CD4-positive, alpha-beta T cell (primary cell): ENCODE data around the gene CCDC150. TPM values are rescaled to one million over a fixed set of nuclear protein-coding genes. Genes with fewer than 3 reads are reported as not detected.

Experiments
- ATAC-seq: fragments of 200-7000 bp; cut with Tn5 transposase; one replicate; pipeline ENCODE4 v1.10.0; 2022; ENCODE audit warnings: mild to moderate bottlenecking; ENCODE audit not compliant: poor library complexity
- CTCF ChIA-PET: fragments of 350-600 bp; sonication (Branson Sonifier 250); formaldehyde crosslinking; loops from one replicate; lab custom pipeline; 2021; ENCODE audit warnings: antibody characterized with exemption, inconsistent platforms; lab: Charles Lee
- POLR2A ChIA-PET: fragments of 350-600 bp; sonication (Branson Sonifier 250); formaldehyde crosslinking; loops from one replicate; lab custom pipeline; 2021; ENCODE audit warnings: antibody characterized with exemption, inconsistent platforms; lab: Charles Lee
- DNase-seq, 14 experiments: peaks; one replicate each; pipeline ENCODE4 v3.0.0-alpha.2; 2013 to 2020; ENCODE audit warnings: mixed read lengths in 2 of 14
- H3K27ac ChIP-seq, 2 donors: one replicate each; pipeline versions ENCODE4 v1.5.1 to v1.7.0; 2013; ENCODE audit warnings: low read length in 2 of 2, low read depth in 1 of 2, mild to moderate bottlenecking in 1 of 2
- H3K27me3 ChIP-seq, 2 experiments: 1 replicate in 1 of 2; 2 replicates in 1 of 2; pipeline versions ENCODE4 v1.6.1 to v1.7.0; 2013; ENCODE audit warnings: low read length in 2 of 2, control low read depth in 1 of 2, mild to moderate bottlenecking in 1 of 2, moderate library complexity in 1 of 2; ENCODE audit not compliant: insufficient read depth in 2 of 2, control insufficient read depth in 1 of 2
- H3K36me3 ChIP-seq: one replicate; pipeline ENCODE4 v1.6.1; 2013; ENCODE audit warnings: low read length, control low read depth; ENCODE audit not compliant: insufficient read depth
- H3K4me1 ChIP-seq: one replicate; pipeline ENCODE4 v1.6.1; 2013; ENCODE audit warnings: low read length, control low read depth; ENCODE audit not compliant: insufficient read depth
- H3K4me3 ChIP-seq: one replicate; pipeline ENCODE4 v1.5.1; 2013; ENCODE audit warnings: mild to moderate bottlenecking, low read length, moderate library complexity
- H3K9me3 ChIP-seq, 2 experiments: 1 replicate in 1 of 2; 2 replicates in 1 of 2; pipeline versions ENCODE4 v1.6.1 to v1.7.0; 2013; ENCODE audit warnings: low read length in 2 of 2, mild to moderate bottlenecking in 2 of 2, control low read depth in 1 of 2, moderate library complexity in 1 of 2; ENCODE audit not compliant: control insufficient read depth in 1 of 2, insufficient read depth in 1 of 2
- H3K27ac Mint-ChIP-seq: one replicate; pipeline ENCODE4 v1.8.0; 2020; ENCODE audit warnings: mixed read lengths
- H3K27me3 Mint-ChIP-seq: one replicate; pipeline ENCODE4 v1.8.0; 2021; ENCODE audit warnings: mixed read lengths
- H3K36me3 Mint-ChIP-seq: one replicate; pipeline ENCODE4 v1.8.0; 2021; ENCODE audit warnings: low read depth, mixed read lengths
- H3K4me1 Mint-ChIP-seq: one replicate; pipeline ENCODE4 v1.8.0; 2021; ENCODE audit warnings: low read depth, mixed read lengths
- H3K4me3 Mint-ChIP-seq: one replicate; pipeline ENCODE4 v1.8.0; 2020; ENCODE audit warnings: mild to moderate bottlenecking, mixed read lengths
- H3K9me3 Mint-ChIP-seq: one replicate; pipeline ENCODE4 v1.8.0; 2020; ENCODE audit warnings: mixed read lengths
- intact Hi-C, 2 experiments: fragments of 100-400 bp; cut with DNase I in 1 of 2; cut with micrococcal nuclease in 1 of 2; formaldehyde crosslinking; loops; one replicate each; pipeline versions ENCODE4 v1.15.1 to v1.9.0; 2023 to 2025; cut with DNase I, micrococcal nuclease
- total RNA-seq, 174 experiments: library from RNA in 2 of 174; stranded (reverse) in 2 of 174; gene quantifications; one replicate each; pipeline ENCODE4 v1.2.3 and lab custom pipeline; 2021 to 2026
- TF ChIP-seq, protein P1 (sequence below): fragments of 200-600 bp; IDR thresholded peaks from one replicate; pipeline ENCODE4 v1.8.0; 2022; ENCODE audit warnings: antibody characterized with exemption, mild to moderate bottlenecking

Gene CCDC150
- total RNA-seq, 2 experiments from 2014 or later, result 0.22 to 0.75 TPM

DNA sequence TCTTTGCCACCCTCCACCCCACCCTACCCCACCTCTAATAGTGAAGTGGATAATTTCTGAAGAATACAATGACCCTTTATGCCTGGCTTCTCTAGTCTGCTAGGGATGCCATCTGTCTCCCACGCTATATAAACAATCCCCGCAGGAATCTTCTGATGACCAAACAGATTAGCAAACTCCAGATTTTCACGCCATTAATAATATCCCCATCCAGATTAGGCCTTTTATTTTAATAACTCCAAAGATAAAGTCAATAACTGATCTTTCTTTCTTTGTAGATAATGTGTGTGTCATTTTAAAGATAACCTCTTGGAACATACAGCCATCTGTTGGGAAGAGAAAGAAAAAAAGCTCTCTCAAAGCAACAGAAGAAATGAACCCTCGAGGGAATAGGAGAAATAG, 47.9 kb upstream of the CCDC150 start:
- POLR2A ChIA-PET, result no interaction called here
- Histone ChIP-seq H3K27ac (no peak overlapping the region), H3K9me3 (peaks cover under 1 to 4% of the 10 kb centered on the region in 2 experiments), H3K4me3 (no peak overlapping the region), H3K27me3 (peaks cover 32 to 71% of the 10 kb centered on the region in 2 experiments), H3K36me3 (no peaks in the 10 kb centered on the region), H3K4me1 (peaks cover 9% of the 10 kb centered on the region)
- Mint-ChIP-seq H3K27ac (no peak overlapping the region), H3K4me3 (peak overlapping the region; percentile 84), H3K9me3 (peaks cover 3% of the 10 kb centered on the region), H3K36me3 (no peaks in the 10 kb centered on the region), H3K4me1 (peaks cover 7% of the 10 kb centered on the region), H3K27me3 (peaks cover 84% of the 10 kb centered on the region)
- intact Hi-C loops, result no loop called here
- TF ChIP-seq, protein P1, sequence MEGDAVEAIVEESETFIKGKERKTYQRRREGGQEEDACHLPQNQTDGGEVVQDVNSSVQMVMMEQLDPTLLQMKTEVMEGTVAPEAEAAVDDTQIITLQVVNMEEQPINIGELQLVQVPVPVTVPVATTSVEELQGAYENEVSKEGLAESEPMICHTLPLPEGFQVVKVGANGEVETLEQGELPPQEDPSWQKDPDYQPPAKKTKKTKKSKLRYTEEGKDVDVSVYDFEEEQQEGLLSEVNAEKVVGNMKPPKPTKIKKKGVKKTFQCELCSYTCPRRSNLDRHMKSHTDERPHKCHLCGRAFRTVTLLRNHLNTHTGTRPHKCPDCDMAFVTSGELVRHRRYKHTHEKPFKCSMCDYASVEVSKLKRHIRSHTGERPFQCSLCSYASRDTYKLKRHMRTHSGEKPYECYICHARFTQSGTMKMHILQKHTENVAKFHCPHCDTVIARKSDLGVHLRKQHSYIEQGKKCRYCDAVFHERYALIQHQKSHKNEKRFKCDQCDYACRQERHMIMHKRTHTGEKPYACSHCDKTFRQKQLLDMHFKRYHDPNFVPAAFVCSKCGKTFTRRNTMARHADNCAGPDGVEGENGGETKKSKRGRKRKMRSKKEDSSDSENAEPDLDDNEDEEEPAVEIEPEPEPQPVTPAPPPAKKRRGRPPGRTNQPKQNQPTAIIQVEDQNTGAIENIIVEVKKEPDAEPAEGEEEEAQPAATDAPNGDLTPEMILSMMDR, result no peak
- DNase-seq (no peak), ATAC-seq (no peak)
- CTCF ChIA-PET, result no interaction called here

- CTCF ChIA-PET, result no interaction called here
- peaks cover 88% of the 10 kb centered on the region for H3K27me3 Mint-ChIP-seq
- intact Hi-C loops, result no loop called here
- Histone ChIP-seq H3K4me3 (no peak overlapping the region), H3K27me3 (peaks cover 32 to 69% of the 10 kb centered on the region in 2 experiments), H3K36me3 (no peaks in the 10 kb centered on the region), H3K4me1 (peaks cover 9% of the 10 kb centered on the region), H3K9me3 (peaks cover 0 to 4% of the 10 kb centered on the region in 2 experiments), H3K27ac (no peak overlapping the region)
- peak overlapping the region; percentile 84 for H3K4me3 Mint-ChIP-seq
- POLR2A ChIA-PET, result no interaction called here
- TF ChIP-seq, protein P1, result no peak
- ATAC-seq (no peak), DNase-seq (no peak)
- peaks cover 7% of the 10 kb centered on the region for H3K4me1 Mint-ChIP-seq
- no peak overlapping the region for H3K27ac Mint-ChIP-seq
- H3K9me3 Mint-ChIP-seq, result no peaks in the 10 kb centered on the region
- H3K36me3 Mint-ChIP-seq, result no peaks in the 10 kb centered on the region
Observed at GRCh38 chr2:196592331-196592910, 47.1 kb upstream of the CCDC150 start.

DNA sequence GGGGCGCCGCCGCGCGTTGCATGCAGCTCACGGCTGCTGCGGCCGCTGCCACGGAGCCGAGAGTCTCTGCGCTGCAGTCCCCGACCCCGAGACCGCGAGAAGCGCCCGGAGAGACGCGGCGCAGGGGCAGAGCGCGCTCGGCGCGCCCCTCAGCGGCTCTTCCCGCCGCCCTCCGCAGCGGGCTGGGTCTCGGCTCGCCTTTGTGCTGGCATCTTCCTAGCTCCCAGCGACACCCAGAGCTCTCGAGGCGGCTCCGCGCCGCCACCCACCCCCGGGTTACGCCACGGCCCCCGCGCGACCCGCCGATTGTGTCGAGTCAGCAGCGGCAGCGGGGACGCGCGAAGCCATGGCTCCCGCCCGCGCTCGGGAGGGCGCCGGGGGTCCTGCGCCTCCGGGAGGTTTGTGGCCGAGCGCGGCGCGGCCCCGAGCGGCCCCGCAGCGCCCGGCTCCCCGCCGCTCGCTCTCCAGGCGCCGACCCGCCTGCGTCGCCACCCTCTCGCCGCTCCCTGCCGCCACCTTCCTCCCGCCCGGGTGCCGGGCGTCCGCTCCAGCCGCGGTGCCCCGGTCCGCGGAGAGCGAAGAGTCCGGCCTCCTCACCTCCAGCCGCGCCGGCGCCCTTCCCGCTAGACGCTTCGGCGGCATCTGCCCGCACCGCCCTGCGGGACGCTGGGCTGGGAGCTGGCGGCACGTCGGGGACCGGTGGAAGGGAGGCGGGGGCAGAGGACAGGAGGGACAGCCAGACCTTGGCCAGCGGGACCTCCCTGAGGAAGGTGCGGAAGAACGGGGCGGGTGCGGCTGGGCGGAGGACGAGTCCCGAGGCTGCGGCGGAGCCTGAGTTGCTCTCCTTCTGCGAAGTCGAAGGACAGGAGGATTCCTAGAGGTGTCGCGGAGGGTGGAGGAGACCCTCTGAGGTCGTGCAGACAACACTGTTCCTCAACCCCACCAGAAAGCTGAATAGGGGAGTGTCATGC, 46.3 kb upstream of the CCDC150 start, which contains the start of gene HECW2:
TSS of gene HECW2 (minus strand) at position 644 of the 971 bp plus-strand sequence.
- ChIA-PET POLR2A (no interaction called here), CTCF (no interaction called here)
- Histone ChIP-seq H3K27me3 (peaks cover 32 to 69% of the 10 kb centered on the region in 2 experiments), H3K27ac (no peak within 1 kb of the TSS), H3K36me3 (no peaks in the 10 kb centered on the region), H3K4me1 (peaks cover 9% of the 10 kb centered on the region), H3K4me3 (no peak within 1 kb of the TSS), H3K9me3 (peaks cover 0 to 4% of the 10 kb centered on the region in 2 experiments)
- DNase-seq (no peak), ATAC-seq (no peak)
- Mint-ChIP-seq H3K27ac (no peak within 1 kb of the TSS), H3K27me3 (peaks cover 86% of the 10 kb centered on the region), H3K4me1 (peaks cover 7% of the 10 kb centered on the region), H3K4me3 (peak within 1 kb of the TSS; percentile 84), H3K9me3 (no peaks in the 10 kb centered on the region), H3K36me3 (no peaks in the 10 kb centered on the region)
- TF ChIP-seq, protein P1, result no peak
- intact Hi-C loops, result no loop called here
